Lung microvascular endothelial cell (primary cell): ENCODE measurements around the gene RDH16. TPM values are rescaled to one million over a fixed set of nuclear protein-coding genes. Genes with fewer than 3 reads are reported as not detected.
"Not testable (repeated sequence)": the region's sequence is repeated elsewhere in the genome, so short reads cannot be mapped to it uniquely, and the experiment has no call there.

Experiments
- DNase-seq, 2 donors: peaks; one replicate each; pipeline versions ENCODE4 v3.0.0 to v3.0.0-alpha.2; 2010; ENCODE audit warnings: low read depth in 2 of 2
- total RNA-seq: library from RNA; depleted of rRNA; stranded (reverse); fragments of >200 nt; gene quantifications from 2 replicates; pipeline ENCODE4 v1.2.1, GENCODE V29; 2014

The RDH16 gene
- total RNA-seq, 1 donor from 2014 or later, result under 0.01 TPM

GRCh38 chr12:56922031-56922430 lies 35.4 kb downstream of the RDH16 start:
- DNase-seq, result no peak

DNA sequence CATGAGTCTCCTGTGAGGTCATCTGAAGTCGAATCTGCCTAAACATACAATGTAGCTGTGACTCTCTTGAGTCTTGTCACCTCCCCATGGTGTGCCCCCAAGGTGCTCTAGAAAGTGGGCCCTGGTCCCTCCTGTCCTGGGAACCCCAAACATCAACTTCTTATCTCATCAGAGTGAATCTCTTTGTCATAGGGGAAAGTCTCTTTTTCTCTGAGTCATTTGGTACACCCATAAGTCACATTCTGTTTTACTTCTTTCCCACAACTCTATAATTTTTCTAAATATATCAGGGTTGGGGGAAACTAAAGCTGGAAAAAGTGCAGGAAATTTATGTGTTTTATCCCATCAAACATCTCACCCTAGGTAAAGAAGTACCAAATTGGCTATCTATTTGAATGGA lies 36.1 kb downstream of the RDH16 start:
- DNase-seq, result no peak

- not testable (repeated sequence) for DNase-seq
Measured at GRCh38 chr12:56918139-56918538, 39.3 kb downstream of the RDH16 start.

- no peak for DNase-seq
Measured at GRCh38 chr12:56916996-56917333, 40.4 kb downstream of the RDH16 start.

DNA sequence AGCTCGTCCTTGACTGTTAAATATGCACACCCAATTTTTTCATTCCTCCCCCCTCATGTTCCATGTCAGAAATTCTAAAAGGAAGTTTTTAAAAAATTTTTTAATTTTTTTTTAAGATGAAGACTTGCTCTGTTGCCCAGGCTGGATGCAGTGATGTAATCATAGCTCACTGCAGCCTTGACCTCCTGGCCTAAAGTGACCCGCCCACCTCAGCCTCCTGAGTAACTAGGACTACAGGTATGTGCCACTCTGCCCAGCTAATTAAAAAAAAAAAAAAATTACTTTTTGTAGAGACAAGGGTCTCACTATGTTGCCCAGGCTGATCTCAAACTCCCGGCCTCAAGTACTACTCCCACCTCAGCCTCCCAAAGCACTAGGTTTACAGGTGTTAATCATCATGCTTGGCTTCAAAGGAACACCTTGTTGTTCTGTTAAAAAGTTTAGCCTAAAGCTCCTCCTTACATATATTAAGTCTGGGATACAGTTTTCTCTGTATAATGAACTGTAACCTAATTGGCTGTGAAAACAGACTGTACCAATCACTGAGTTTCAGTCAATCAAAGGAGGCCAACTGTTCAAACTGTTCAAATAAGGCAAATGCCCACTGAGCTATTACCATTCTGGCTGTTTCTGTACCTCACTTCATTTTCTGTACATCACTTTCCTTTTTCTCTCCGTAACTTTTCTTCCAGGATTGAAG lies 41.0 kb downstream of the RDH16 start:
- no peak for DNase-seq

GRCh38 chr12:56914724-56915123 lies 42.7 kb downstream of the RDH16 start:
- DNase-seq, result no peak

- DNase-seq, result no peak
Measured at GRCh38 chr12:56914256-56914655, 43.2 kb downstream of the RDH16 start.

GRCh38 chr12:56909403-56909802 lies 48.0 kb downstream of the RDH16 start:
- DNase-seq, result not testable (repeated sequence)

DNA sequence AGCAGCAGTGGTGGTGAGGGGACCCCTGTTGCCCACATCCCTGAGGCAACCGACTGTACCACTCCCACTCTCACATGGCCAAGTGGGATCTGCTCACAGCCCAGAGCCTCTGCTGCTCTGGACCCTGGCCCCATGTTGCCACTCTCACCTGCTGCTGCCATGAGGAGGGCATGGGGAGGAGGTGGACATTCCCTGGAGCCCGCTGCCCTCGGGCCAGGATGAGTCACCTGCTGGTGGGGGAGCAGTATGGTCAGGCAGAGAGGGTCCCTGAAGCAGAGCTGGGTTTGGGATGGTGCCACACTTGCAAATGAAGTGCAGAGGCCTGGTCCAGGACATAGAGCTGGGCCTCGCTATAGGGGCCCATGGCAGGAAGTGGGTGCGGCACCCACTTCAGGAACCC lies 49.3 kb downstream of the RDH16 start:
- DNase-seq, result no peak

GRCh38 chr12:56905852-56906251 lies 51.6 kb downstream of the RDH16 start:
- no peak for DNase-seq

DNA sequence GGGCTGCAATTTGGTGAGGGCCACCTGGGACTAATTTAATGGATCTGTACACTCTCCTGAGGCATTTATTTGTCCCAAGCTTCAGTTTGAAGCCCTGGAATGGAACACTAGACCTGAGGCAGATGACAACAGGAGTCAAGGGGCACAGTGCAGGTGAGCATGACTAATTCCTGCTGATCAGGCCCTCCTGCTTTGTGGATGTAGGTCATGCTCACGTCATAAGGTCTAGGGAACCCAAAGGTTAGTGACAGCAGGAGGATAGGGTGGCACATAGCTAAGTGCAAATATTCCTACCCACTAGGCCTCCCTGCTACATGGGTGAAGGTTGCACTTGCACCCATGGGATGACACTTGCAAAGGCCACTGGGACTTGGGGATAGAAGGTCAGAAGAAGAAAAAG lies 54.0 kb downstream of the RDH16 start:
- DNase-seq, result no peak

Other genes starting within 250 kb of the RDH16 start
- gene NACA, start 232.3 kb downstream of the RDH16 start, total RNA-seq, result 1,015 and 1,336 TPM in 2 replicates
- gene PRIM1, start 205.3 kb downstream of the RDH16 start, total RNA-seq, result 2.6 and 5.9 TPM in 2 replicates
- gene HSD17B6, start 194.3 kb downstream of the RDH16 start, total RNA-seq, result under 0.01 TPM in 1 of 2 replicates, not detected in the other
- gene SDR9C7, start 23.2 kb downstream of the RDH16 start, total RNA-seq, result not detected in 2 replicates
- 5.4 and 8.9 TPM in 2 replicates for gene ZBTB39, start 48.9 kb upstream of the RDH16 start, total RNA-seq
- gene TAC3, start 58.9 kb upstream of the RDH16 start, total RNA-seq, result not detected in 2 replicates
- not detected in 2 replicates for gene MYO1A, start 92.5 kb upstream of the RDH16 start, total RNA-seq
- 2.8 and 3.6 TPM in 2 replicates for gene NEMP1, start 121.2 kb upstream of the RDH16 start, total RNA-seq
- 4.4 and 9.3 TPM in 2 replicates for gene NAB2, start 131.5 kb upstream of the RDH16 start, total RNA-seq
- gene STAT6, start 153.8 kb upstream of the RDH16 start, total RNA-seq, result 6.7 and 10.5 TPM in 2 replicates
- 0.60 and 1.3 TPM in 2 replicates for gene LRP1, start 170.9 kb upstream of the RDH16 start, total RNA-seq
- not detected in 2 replicates for gene LRP1-AS, start 190.0 kb upstream of the RDH16 start, total RNA-seq